Dedifferentiated amniotic fluid mesenchymal stem cell (primary cell): ENCODE results near the gene CROCC2.
A peak's percentile ranks its signal among the peaks of the same experiment; 100 is the strongest.

Source experiments
- DNase-seq: peaks from one replicate; pipeline ENCODE4 v3.0.0-alpha.2; 2016; ENCODE audit errors: extremely low spot score

The CROCC2 gene

GRCh38 chr2:240999873-241000541, 93.9 kb downstream of the CROCC2 start:
- no peak for DNase-seq

GRCh38 chr2:241000831-241001321, 94.7 kb downstream of the CROCC2 start:
- DNase-seq, result no peak

- DNase-seq, result no peak
Observed at GRCh38 chr2:241001413-241002274, 95.5 kb downstream of the CROCC2 start.

DNA sequence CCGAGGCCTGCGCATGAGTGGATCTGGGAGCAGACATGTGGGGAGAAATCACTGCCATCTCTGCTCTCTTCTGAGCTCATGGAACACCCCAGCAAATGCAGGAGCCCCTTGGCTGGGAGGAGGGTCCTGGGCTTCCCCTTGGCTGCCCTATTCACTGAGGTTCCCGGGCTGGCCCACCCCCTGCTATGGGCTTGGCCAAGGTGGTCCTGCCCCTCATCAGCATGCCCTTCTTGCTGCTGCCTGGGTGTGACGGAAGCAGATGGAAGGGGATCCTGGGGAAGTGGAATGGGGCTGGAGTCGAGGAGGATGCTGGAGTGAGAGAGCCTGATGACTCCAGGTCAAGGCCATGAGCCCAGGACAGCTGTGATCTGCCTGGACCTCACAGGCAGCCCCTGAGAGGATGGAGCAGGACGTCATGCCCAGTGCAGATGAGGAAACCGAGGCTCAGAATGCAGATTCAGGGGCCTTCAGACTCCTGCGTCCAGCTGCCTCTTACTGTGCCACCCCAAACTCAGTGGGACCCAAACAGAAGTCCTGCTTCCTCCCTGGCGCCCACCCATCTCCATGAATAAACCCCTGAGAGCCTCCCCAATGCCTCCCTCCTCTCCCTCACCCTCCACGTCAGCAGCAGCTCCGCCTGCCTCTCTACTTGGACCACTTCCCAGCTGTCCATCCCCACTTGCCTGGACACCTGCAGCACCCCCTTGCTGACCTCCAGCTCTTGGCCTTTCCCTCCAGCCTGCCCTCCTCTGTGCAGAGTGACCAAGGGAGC, 96.3 kb downstream of the CROCC2 start:
- no peak for DNase-seq

- no peak for DNase-seq
Observed at GRCh38 chr2:241003047-241003360, 96.9 kb downstream of the CROCC2 start.

GRCh38 chr2:241003369-241003768, 97.2 kb downstream of the CROCC2 start:
- DNase-seq, result no peak

DNA sequence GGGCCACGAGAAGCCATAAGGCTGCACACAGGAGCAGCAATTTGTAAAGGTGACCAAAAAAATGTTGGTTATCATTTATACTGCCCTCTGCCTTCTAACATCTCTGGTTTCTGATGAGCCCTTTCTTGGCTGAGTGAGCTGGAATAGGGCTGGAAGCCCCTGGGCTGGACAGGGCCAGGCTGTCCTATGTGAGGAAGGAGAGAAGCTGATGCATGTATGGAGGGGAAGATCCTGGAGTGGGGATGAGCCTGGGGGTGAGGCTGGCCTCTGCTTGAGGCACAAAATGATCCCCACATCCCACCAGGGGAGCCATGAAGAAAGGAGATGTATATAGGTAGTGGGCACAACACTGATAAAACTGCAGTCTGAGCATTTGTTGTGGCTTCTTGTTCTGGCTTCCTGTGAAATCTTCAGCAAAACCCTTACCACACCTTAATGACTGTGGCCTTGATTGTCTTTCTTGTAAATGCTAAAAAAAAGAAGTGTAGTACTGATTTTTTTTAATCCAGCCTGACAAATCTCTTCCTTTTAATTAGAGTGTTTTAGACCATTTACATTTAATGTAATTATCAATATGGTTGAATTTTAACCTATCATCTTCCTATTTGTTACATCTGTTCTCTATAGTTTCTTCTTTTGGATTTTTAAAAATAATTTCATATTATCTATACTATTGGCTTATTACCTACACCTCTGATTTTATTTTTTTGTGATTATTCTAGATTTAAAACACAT, 97.9 kb downstream of the CROCC2 start:
- DNase-seq, result no peak

DNA sequence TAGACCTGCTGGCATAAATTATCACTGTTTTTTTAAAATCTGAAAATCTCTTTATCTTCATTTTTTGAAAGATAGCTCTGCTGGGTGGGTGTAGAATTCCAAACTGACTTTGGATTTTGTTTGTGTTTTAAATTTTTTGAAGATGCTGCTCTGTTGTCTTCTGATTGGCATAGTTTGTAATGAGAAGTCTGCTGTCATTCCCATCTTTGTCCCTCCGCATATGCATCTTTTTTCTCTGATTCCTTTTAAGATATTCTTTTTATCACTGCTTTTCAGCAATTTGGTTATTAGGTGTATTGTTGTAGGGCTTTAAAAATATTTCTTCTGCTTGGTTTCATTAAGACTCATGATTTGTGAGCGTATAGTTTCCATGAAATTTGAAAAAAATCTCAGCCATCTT, 99.4 kb downstream of the CROCC2 start:
- no peak for DNase-seq

DNA sequence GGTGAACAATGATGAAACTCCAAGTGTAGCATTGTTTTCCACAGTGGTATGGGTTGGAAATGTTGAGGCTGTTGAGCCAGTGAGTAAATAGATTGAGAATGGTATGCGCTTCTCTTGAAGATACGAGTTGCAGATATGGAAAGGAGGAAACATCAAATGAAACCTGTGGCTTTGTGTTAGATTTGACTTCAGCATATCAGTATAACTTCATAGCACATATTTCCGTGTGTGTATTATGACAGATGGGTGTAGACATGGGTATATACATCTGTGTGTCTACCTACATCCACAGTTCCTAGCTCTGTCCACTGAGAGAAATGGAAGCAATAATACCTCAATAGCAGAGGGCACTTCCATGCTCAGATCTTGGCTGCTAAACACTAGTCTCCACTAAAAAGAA, 100.3 kb downstream of the CROCC2 start:
- DNase-seq, result no peak

DNA sequence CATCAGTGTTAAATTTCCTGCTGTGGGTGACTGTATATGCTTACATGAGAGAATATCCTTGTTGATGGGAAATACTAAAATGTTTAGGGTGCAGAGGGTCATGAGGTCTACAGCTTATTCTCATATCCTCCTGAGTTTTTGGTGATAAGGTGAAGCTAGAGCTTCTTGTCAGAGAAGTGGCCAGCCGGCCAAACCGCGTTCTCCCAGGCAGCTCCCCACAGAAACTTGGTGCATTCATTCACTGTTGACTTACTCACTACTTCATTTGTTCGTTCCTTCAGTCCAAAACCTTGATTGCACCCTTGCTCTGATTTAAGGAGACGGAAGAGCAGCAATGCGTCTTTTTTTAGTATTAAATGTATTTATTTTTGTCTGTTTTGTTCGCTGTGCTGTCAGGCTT, 101.0 kb downstream of the CROCC2 start:
- DNase-seq, result no peak

GRCh38 chr2:241007880-241008710, 102.0 kb downstream of the CROCC2 start:
- no peak for DNase-seq

DNA sequence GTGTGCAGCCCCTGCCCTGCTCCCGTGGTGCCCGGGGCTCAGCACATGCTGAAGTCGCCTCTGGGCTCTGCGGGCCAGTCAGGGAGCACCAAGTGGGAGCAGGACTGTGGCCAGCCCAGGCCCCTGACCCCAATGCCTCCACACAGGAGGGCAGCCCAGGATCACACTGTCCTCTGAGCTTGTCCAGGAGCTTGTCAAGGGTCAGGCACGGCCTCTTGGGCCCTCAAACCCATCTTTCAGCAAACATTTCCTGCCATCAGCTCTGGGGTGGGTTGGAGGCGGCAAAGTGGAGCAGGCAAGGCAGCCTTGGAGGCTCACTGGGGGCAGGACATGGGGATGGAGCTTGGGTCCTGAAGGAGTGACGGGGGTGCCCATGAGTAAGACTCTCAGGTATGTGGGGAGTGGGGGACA, 102.6 kb downstream of the CROCC2 start:
- DNase-seq, result no peak

- DNase-seq, result no peak
Observed at GRCh38 chr2:241009191-241009590, 103.1 kb downstream of the CROCC2 start.

DNA sequence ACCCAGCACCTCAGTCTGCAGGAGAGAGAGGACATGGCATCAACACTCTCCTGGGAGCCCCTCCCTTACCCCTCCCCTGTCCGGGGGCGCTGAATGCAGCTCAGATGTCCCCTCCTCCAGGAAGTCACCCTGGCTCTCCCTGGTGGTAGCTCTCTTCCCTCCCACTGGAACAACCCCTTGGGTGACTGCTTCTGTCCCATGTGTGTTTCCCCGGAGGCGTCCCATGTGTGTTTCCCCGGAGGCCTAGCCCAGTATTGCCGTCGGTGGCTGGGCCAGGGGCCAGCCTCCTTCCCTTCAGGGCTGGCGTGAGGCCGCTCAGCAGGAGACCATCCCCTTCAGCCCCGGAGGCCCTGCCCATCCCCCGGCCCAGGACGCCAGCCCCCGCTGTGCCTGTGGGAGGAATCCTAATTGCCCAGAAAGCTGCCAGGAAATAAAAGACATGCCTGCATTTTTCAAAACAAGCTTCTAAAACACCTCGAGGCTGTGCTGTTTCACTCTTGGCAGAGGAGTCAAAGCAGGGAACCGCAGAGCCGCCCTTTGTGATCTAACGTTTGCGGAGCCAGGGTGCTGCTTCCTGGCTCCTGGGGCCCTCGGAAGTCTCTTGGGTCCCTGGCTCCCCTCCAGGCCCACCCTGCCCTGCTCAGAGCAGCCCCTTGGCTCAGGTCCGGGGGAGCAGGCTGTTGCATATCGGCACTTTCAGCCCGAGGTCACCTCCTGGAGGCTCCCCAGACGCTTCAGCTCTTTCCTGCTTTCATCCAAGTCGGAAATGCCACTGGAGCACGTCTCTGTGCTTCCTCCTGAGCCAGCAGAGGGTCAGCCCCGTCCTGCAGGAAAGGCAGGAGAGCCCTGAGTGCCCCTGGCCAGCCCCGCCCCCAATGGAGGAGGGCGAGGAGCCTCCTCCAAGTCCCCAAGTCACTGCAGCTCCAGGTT, 103.7 kb downstream of the CROCC2 start:
- DNase-seq, result peak; percentile 60

DNA sequence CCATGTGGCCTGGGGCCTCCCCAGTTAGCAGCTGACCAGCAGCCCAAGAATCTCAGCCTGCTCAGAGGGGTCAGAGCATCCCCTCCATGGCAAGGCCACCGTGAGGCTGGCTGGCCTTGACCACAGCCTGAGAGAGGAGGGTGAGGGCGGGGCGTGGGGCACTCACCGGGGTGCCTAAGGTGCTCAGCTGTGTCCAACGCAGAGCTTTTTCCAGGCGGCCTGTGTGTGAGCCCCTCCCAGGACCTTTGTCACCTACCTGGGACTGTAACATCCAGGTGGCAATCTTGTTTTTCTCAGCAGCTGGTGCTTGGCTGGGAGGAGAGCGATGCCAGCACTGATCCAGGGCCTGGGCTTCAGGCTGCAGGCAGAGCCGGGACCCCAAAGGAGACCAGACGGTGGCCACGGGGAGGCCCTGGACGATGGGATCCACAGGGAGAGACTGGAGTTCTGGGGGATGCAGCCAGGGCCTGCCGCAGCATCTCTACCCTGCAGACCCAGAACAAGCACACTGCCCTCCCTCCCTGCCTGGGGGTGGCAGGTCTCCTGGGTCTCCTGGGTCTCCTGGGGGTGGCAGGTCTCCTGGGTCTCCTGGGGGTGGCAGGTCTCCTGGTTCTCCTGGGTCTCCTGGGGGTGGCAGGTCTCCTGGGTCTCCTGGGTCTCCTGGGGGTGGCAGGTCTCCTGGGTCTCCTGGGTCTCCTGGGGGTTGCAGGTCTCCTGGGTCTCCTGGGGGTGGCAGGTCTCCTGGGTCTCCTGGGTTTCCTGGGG, 104.6 kb downstream of the CROCC2 start:
- no peak for DNase-seq

- no peak for DNase-seq
Observed at GRCh38 chr2:241011296-241011600, 105.1 kb downstream of the CROCC2 start.

DNA sequence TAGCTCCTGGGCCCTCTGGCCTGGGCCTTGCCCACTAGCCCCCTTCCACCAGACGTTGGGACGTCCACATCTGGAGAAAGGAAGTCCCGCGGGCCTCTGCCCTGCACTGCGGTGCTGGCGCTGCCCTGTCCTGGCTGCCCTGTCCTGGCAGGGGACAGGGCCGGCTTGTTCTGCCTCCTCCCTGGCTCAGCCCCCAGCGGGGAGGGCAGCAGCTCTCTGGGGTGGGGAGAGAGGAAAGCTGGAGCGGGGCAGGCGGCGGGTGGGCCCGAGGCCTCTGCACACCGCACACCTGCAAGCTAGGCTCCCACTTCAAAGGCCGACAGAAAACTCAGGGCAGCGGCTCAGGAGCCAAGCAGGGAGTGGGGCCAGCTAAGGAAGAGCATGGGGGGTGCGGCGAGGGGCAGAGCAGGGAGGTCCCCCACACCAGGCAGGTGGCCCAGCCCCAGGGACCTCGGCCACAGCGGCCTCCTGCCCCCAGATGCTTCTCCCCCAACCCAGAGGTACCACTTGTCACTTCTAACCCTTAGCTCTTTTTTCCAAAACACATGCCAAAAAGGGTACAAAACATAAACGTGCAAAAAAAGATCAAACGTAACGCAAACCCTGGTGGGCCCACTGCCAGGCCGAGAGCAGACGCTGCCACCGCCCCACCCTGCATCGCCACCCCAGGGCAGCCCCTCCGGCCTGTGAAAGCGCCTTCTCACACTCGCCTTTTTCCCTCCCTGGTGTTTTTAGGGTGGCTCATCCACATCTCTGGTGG, 105.8 kb downstream of the CROCC2 start:
- no peak for DNase-seq

DNA sequence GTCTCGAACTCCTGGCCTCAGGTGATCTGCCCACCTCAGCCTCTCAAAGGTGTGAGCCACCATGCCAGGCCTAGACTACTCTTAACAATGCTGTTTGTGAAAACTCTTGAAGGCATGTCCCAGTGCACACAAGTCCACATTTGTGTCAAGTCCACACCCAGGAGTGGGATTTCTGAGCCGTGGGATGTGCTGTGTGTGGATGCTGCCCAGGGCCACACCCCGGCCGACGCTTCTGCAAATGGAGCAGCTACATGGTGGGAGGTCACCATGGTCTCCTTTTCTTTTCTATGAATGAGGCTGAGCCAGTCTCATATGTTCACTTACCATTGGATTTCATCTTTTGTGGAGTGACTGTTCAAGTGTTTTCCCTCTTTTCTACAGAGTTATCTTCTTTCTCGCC, 108.1 kb downstream of the CROCC2 start:
- DNase-seq, result no peak

GRCh38 chr2:241014764-241015163, 108.6 kb downstream of the CROCC2 start:
- no peak for DNase-seq
